HG02981 (cell line): ENCODE data around the gene TNC.

ENCODE experiments used
- ATAC-seq: cut with Tn5 transposase; IDR thresholded peaks from one replicate; pipeline ENCODE4 v1.9.1; 2021; ENCODE audit warnings: mild to moderate bottlenecking, moderate library complexity; ENCODE audit not compliant: unreplicated experiment

The TNC gene

GRCh38 chr9:115015018-115015635 lies 102.8 kb downstream of the TNC start:
- no peak for ATAC-seq

- no peak for ATAC-seq
Observed at GRCh38 chr9:115014438-115014837, 103.5 kb downstream of the TNC start.

- peak; percentile 52 for ATAC-seq
Observed at GRCh38 chr9:115013998-115014397, 104.0 kb downstream of the TNC start.

GRCh38 chr9:115012486-115012885 lies 105.5 kb downstream of the TNC start:
- no peak for ATAC-seq

- no peak for ATAC-seq
Observed at GRCh38 chr9:115010874-115011273, 107.1 kb downstream of the TNC start.

- no peak for ATAC-seq
Observed at GRCh38 chr9:115008536-115009270, 109.3 kb downstream of the TNC start.

- ATAC-seq = no peak
Observed at GRCh38 chr9:115006660-115007059, 111.3 kb downstream of the TNC start.

GRCh38 chr9:115005322-115005721 lies 112.6 kb downstream of the TNC start:
- no peak for ATAC-seq

- ATAC-seq = no peak
Observed at GRCh38 chr9:115004545-115004944, 113.4 kb downstream of the TNC start.

- no peak for ATAC-seq
Observed at GRCh38 chr9:115002371-115003120, 115.4 kb downstream of the TNC start.

GRCh38 chr9:115000217-115000639 lies 117.7 kb downstream of the TNC start:
- ATAC-seq = no peak

- no peak for ATAC-seq
Observed at GRCh38 chr9:114998326-114998725, 119.6 kb downstream of the TNC start.

- ATAC-seq = no peak
Observed at GRCh38 chr9:114995681-114996221, 122.2 kb downstream of the TNC start.

- no peak for ATAC-seq
Observed at GRCh38 chr9:114994768-114995167, 123.2 kb downstream of the TNC start.

- no peak for ATAC-seq
Observed at GRCh38 chr9:114991861-114992260, 126.1 kb downstream of the TNC start.

- no peak for ATAC-seq
Observed at GRCh38 chr9:114990901-114991300, 127.1 kb downstream of the TNC start.

GRCh38 chr9:114989600-114990410 lies 128.2 kb downstream of the TNC start:
- ATAC-seq = peak; percentile 59

GRCh38 chr9:114988962-114989599 lies 128.9 kb downstream of the TNC start:
- ATAC-seq = peak; percentile 51

- ATAC-seq = no peak
Observed at GRCh38 chr9:114987116-114987515, 130.8 kb downstream of the TNC start.

- no peak for ATAC-seq
Observed at GRCh38 chr9:114985959-114986501, 131.9 kb downstream of the TNC start.
